ENCODE data around the gene POLR3K.

The POLR3K gene

DNA sequence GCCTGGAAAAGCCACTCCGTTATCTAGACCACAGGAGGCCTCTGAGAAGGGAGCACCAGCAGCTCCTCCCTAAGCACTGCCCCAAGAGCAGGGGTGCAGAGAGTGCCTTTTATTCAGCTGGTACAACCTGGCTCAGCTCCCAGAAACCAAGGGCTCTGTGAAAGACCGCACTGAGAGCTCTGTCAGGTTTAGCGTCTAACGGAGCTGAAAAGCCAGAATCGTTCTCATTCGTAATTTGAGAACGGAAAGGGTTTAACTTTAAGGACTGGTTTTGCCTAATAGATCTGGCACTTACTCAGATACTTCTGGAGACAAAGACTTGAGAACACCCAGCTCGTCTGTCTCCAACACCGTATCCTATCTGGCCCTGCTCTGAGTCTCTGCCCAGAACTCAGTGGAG lies 38.1 kb upstream of the POLR3K start (continued):
- TF ChIP-seq, protein P1, sequence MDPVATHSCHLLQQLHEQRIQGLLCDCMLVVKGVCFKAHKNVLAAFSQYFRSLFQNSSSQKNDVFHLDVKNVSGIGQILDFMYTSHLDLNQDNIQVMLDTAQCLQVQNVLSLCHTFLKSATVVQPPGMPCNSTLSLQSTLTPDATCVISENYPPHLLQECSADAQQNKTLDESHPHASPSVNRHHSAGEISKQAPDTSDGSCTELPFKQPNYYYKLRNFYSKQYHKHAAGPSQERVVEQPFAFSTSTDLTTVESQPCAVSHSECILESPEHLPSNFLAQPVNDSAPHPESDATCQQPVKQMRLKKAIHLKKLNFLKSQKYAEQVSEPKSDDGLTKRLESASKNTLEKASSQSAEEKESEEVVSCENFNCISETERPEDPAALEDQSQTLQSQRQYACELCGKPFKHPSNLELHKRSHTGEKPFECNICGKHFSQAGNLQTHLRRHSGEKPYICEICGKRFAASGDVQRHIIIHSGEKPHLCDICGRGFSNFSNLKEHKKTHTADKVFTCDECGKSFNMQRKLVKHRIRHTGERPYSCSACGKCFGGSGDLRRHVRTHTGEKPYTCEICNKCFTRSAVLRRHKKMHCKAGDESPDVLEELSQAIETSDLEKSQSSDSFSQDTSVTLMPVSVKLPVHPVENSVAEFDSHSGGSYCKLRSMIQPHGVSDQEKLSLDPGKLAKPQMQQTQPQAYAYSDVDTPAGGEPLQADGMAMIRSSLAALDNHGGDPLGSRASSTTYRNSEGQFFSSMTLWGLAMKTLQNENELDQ (tag by site-specific recombination; IDR thresholded peaks at IDR 0.05; ENCODE audit: low read depth): no peak
- TF ChIP-seq, protein P2, sequence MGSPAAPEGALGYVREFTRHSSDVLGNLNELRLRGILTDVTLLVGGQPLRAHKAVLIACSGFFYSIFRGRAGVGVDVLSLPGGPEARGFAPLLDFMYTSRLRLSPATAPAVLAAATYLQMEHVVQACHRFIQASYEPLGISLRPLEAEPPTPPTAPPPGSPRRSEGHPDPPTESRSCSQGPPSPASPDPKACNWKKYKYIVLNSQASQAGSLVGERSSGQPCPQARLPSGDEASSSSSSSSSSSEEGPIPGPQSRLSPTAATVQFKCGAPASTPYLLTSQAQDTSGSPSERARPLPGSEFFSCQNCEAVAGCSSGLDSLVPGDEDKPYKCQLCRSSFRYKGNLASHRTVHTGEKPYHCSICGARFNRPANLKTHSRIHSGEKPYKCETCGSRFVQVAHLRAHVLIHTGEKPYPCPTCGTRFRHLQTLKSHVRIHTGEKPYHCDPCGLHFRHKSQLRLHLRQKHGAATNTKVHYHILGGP (tag by site-specific recombination; IDR thresholded peaks at IDR 0.05): no peak
- TF ChIP-seq ZNF623 (tag by site-specific recombination; IDR thresholded peaks at IDR 0.05): no peak
- TF ChIP-seq ZNF792 (tag by site-specific recombination; IDR thresholded peaks at IDR 0.05): no peak
- TF ChIP-seq, protein P3, sequence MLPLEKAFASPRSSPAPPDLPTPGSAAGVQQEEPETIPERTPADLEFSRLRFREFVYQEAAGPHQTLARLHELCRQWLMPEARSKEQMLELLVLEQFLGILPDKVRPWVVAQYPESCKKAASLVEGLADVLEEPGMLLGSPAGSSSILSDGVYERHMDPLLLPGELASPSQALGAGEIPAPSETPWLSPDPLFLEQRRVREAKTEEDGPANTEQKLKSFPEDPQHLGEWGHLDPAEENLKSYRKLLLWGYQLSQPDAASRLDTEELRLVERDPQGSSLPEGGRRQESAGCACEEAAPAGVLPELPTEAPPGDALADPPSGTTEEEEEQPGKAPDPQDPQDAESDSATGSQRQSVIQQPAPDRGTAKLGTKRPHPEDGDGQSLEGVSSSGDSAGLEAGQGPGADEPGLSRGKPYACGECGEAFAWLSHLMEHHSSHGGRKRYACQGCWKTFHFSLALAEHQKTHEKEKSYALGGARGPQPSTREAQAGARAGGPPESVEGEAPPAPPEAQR (tag by site-specific recombination; IDR thresholded peaks at IDR 0.05): no peak
- TF ChIP-seq, protein P4, sequence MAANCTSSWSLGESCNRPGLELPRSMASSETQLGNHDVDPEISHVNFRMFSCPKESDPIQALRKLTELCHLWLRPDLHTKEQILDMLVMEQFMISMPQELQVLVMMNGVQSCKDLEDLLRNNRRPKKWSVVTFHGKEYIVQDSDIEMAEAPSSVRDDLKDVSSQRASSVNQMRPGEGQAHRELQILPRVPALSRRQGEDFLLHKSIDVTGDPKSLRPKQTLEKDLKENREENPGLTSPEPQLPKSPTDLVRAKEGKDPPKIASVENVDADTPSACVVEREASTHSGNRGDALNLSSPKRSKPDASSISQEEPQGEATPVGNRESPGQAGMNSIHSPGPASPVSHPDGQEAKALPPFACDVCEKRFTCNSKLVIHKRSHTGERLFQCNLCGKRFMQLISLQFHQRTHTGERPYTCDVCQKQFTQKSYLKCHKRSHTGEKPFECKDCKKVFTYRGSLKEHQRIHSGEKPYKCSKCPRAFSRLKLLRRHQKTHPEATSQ (tag by site-specific recombination; IDR thresholded peaks at IDR 0.05): no peak
- no peak for TF ChIP-seq ZNF558 (tag by site-specific recombination; IDR thresholded peaks at IDR 0.05)
- TF ChIP-seq, protein P5, sequence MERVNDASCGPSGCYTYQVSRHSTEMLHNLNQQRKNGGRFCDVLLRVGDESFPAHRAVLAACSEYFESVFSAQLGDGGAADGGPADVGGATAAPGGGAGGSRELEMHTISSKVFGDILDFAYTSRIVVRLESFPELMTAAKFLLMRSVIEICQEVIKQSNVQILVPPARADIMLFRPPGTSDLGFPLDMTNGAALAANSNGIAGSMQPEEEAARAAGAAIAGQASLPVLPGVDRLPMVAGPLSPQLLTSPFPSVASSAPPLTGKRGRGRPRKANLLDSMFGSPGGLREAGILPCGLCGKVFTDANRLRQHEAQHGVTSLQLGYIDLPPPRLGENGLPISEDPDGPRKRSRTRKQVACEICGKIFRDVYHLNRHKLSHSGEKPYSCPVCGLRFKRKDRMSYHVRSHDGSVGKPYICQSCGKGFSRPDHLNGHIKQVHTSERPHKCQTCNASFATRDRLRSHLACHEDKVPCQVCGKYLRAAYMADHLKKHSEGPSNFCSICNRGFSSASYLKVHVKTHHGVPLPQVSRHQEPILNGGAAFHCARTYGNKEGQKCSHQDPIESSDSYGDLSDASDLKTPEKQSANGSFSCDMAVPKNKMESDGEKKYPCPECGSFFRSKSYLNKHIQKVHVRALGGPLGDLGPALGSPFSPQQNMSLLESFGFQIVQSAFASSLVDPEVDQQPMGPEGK (tag by site-specific recombination; IDR thresholded peaks at IDR 0.05): 0 out of 2 replicates have a peak, but pooled peaks have one; percentile 30
- TF ChIP-seq ZNF394 (tag by site-specific recombination; IDR thresholded peaks at IDR 0.05; ENCODE audit: borderline replicate concordance): peak; percentile 96
- TF ChIP-seq, protein P6, sequence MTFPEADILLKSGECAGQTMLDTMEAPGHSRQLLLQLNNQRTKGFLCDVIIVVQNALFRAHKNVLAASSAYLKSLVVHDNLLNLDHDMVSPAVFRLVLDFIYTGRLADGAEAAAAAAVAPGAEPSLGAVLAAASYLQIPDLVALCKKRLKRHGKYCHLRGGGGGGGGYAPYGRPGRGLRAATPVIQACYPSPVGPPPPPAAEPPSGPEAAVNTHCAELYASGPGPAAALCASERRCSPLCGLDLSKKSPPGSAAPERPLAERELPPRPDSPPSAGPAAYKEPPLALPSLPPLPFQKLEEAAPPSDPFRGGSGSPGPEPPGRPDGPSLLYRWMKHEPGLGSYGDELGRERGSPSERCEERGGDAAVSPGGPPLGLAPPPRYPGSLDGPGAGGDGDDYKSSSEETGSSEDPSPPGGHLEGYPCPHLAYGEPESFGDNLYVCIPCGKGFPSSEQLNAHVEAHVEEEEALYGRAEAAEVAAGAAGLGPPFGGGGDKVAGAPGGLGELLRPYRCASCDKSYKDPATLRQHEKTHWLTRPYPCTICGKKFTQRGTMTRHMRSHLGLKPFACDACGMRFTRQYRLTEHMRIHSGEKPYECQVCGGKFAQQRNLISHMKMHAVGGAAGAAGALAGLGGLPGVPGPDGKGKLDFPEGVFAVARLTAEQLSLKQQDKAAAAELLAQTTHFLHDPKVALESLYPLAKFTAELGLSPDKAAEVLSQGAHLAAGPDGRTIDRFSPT (tag by site-specific recombination; IDR thresholded peaks at IDR 0.05): no peak
- peak; percentile 82 for TF ChIP-seq FEZF1 (tag by site-specific recombination; IDR thresholded peaks at IDR 0.05)
- no peak for TF ChIP-seq ZNF555 (tag by site-specific recombination; conservative IDR thresholded peaks at IDR 0.05)
- TF ChIP-seq ZFP69B (tag by site-specific recombination; IDR thresholded peaks at IDR 0.05): no peak

Data from HEK293 (cell line).